22Rv1 (cell line): ENCODE results near the gene SYNGR1.

Source experiments
- H3K27ac ChIP-seq: fragments of 450-650 bp; 2 replicates; pipeline ENCODE4 v1.5.1; 2017
- ZFX ChIP-seq: fragments of 450-650 bp; IDR thresholded peaks from 2 replicates; pipeline ENCODE4 v1.6.1; 2017; ENCODE audit warnings: antibody characterized with exemption, borderline replicate concordance
- TF ChIP-seq, protein P1 (sequence below): fragments of 450-650 bp; IDR thresholded peaks from 2 replicates; pipeline ENCODE4 v1.5.1; 2017; ENCODE audit warnings: mild to moderate bottlenecking

Gene SYNGR1

DNA sequence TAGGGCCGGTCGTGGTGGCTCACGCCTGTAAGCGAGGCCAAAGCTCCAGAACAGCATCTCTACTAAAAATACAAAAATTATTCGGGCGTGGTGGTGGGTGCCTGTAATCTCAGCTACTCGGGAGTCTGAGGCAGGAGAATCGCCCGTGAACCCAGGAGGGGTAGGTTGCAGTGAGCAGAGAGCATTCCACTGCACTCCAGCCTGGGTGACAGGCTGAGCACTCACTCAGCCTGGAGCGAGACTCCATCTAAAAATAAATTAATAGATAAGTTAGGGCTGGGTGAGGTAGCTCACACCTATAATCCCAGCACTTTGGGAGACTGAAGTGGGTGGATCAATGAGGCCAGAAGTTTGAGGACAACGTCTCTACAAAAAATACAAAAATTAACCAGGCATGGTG lies 39.6 kb downstream of the SYNGR1 start:
- TF ChIP-seq, protein P1, sequence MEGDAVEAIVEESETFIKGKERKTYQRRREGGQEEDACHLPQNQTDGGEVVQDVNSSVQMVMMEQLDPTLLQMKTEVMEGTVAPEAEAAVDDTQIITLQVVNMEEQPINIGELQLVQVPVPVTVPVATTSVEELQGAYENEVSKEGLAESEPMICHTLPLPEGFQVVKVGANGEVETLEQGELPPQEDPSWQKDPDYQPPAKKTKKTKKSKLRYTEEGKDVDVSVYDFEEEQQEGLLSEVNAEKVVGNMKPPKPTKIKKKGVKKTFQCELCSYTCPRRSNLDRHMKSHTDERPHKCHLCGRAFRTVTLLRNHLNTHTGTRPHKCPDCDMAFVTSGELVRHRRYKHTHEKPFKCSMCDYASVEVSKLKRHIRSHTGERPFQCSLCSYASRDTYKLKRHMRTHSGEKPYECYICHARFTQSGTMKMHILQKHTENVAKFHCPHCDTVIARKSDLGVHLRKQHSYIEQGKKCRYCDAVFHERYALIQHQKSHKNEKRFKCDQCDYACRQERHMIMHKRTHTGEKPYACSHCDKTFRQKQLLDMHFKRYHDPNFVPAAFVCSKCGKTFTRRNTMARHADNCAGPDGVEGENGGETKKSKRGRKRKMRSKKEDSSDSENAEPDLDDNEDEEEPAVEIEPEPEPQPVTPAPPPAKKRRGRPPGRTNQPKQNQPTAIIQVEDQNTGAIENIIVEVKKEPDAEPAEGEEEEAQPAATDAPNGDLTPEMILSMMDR: no peak
- TF ChIP-seq ZFX: no peak
- no peak overlapping the region for H3K27ac ChIP-seq

DNA sequence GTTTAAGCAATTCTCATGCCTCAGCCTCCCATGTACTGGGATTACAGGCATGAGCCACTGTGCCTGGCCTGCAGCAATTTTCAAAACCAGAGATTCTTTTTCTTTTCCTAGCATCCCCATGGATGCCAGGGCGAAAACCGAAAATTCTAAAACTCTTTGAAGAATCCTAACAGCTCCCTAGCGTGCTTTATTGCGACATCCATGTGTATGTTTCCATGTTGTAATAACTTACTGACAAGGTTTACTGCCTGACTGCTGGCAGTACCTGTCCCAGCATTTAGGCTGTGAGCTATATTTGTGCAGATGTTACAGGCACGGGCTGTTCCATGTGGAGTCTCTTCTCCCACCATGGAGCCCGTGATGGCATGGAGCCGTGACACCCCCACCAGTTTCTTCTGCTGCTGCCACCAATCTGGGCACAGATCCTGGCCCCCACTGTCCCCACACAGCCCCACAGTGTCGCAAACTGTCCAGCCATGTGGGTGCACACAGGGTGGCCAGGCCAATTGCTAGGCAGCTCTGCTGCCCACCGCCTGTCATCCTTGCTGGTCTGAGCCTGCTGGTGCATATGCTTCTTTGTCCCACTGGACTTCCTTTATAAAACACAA lies 42.7 kb downstream of the SYNGR1 start:
- no peak for TF ChIP-seq ZFX
- TF ChIP-seq, protein P1: no peak
- H3K27ac ChIP-seq: no peak overlapping the region

DNA sequence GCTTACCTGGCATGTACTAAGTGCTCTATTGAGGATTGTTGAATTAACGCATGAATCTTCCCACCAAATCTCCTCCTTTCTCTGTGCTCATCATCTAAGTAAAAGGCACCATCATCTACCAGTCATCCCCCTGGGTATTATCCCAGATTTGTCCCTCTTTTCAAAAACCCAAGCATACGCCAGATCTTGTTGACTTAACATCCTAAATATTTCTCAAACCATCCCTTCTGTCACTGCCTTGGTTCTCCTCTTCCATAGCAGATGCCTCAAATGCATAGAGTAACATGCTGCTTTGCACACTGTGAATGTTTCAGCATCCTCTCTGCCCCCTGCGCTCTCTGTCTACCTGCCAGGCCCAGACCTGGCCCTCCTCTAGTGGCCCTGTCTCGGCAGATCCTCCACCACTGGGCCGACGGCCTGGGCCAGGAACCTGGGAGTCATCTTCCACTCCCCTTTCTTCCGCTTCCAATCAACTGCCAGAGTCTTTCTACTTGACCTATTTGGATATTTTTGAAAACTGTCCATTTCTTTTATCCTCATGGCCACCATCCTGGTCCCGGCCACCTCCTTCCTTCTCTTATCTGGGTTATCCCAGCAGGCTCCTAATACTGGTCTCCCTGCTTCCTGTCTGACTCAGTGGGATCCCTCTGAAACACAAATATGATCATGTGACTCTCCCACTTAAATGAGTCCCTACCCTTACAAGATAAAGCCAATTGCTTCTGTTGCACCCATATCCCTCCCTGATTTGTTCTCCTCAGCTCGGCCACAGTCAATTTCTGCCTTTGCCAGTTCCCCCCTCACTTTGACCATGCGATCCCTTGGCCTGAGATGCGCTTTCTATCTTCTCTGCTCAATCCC lies 46.4 kb downstream of the SYNGR1 start:
- TF ChIP-seq, protein P1: no peak
- no peak for TF ChIP-seq ZFX

DNA sequence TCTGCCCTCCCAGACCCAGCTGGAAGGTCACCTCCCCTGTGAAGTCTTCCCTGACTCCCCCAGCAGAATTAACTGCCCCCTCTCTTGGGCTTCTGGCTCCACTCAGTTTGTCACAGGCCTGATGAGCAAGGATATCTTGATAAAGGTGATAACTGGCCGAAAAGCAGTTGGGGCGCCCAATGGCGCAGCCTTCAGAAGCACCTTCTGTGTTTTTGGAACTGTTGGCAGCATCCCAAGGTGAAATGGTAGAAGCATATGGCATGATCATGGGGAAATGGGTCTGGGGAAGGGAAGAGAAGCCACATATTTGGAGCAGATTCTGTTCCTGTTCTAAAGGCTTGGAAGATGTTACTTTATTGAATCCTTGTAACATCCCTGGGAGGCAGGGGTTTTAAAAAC lies 47.0 kb downstream of the SYNGR1 start:
- TF ChIP-seq, protein P1: no peak
- TF ChIP-seq ZFX: no peak
- no peak overlapping the region for H3K27ac ChIP-seq

More for the DNA sequence above, 46.4 kb downstream of the SYNGR1 start:
- H3K27ac ChIP-seq: no peak overlapping the region

DNA sequence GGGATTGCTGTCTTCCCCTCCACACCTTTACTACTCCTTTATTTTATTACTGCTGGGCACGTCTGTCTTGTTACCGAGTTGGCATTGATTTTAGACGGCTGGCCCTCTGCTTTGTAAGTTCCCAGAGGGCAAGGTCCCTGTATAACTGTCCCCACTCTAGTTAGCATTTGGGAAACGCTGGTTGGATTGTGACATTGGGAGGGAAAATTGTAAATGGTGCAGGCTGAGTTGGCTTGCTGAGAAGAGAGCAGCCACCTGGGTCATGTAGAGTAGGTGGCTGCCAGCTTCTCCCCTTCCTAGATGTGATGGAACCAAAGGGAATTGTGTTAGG lies 51.5 kb downstream of the SYNGR1 start:
- TF ChIP-seq, protein P1: no peak
- TF ChIP-seq ZFX: no peak
- H3K27ac ChIP-seq: no peak overlapping the region

DNA sequence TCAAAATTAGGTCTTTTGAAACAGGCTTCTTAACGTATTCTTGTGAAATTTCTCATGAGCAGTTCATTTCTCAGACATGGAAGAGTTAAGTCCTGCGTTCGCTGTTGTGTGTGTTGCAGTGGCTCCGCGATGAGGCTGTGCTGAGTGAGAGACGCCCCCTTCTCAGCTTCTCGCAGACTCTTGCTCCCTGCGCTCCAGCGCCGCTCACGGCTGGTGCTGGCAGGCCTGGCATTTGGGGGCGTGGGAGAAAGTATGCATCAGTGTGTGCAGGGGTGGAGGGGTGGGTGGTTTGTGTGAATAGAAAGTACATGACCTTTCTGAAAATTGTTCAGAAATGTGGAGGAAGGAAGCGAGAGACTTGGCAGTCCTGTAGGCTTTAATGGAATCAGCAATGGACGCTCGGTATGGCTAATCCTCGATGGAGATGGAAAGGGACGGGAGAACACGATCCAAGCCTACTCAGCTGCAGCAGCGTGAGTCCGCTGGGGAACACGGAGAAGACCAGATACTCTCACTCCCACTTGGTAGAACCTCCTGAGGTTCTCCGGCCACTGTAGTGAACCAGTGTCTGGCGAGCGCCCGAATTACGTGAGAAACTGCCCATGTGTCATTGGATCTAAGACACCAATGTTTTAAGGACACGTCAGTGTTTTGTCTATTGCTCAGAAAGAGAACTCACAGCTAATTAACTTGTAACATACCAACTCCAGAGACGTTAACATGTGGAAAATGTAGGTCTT lies 55.7 kb downstream of the SYNGR1 start:
- no peak for TF ChIP-seq ZFX
- TF ChIP-seq, protein P1: no peak
- H3K27ac ChIP-seq: no peak overlapping the region

DNA sequence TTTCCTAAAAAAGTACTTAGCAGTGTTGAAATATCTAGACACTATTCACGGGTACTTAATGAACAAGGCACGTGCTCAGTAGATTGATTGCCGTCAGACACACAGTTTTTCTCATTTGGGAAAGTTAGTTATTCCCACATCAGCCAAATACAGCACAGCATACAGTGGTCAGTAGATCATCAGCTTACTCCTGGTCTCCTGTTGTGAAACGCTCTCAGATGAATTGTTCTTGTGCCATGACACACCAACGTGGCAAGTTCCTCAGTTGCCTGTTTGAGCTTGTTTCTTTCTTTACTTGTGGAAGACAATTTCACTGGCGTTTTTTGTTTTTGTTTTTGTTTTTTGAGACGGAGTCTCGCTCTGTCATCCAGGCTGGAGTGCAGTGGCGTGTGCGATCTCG lies 58.4 kb downstream of the SYNGR1 start:
- no peak overlapping the region for H3K27ac ChIP-seq
- TF ChIP-seq, protein P1: no peak
- TF ChIP-seq ZFX: no peak
